HepG2 (cell line): Measurements from ENCODE around the gene AXIN2. TPM values are rescaled to one million over a fixed set of nuclear protein-coding genes. Genes with fewer than 3 reads are reported as not detected.
A peak's percentile ranks its signal among the peaks of the same experiment; 100 is the strongest.

Experiments used
- BORCS8-MEF2B ChIP-seq: sonication (generic); formaldehyde crosslinking; IDR thresholded peaks from 2 replicates; pipeline ENCODE4 v1.8.0; 2022; ENCODE audit warnings: mild to moderate bottlenecking, missing genetic modification reagents
- MEIS2 ChIP-seq: sonication (generic); formaldehyde crosslinking; IDR thresholded peaks from 2 replicates; pipeline ENCODE4 v1.9.0; 2021; ENCODE audit warnings: mild to moderate bottlenecking, missing genetic modification reagents
- RELA ChIP-seq: sonication (generic); formaldehyde crosslinking; IDR thresholded peaks from 2 replicates; pipeline ENCODE4 v1.4.0; 2020; ENCODE audit warnings: missing genetic modification reagents
- REST ChIP-seq, 2 experiments: IDR thresholded peaks; 2 replicates each; pipeline ENCODE4 v1.6.1; 2011 to 2012; ENCODE audit warnings: low read length in 2 of 2, borderline replicate concordance in 1 of 2, low read depth in 1 of 2, mild to moderate bottlenecking in 1 of 2, moderate library complexity in 1 of 2
- STAG1 ChIP-seq: sonication (generic); formaldehyde crosslinking; IDR thresholded peaks from 2 replicates; pipeline ENCODE4 v1.4.0; 2020; ENCODE audit warnings: missing genetic modification reagents
- STAT6 ChIP-seq: sonication (generic); formaldehyde crosslinking; IDR thresholded peaks from 2 replicates; pipeline ENCODE4 v1.4.0; 2020; ENCODE audit warnings: missing genetic modification reagents, mild to moderate bottlenecking, borderline replicate concordance
- ZNF430 ChIP-seq: sonication (generic); formaldehyde crosslinking; IDR thresholded peaks from 2 replicates; pipeline ENCODE4 v1.9.0; 2021; ENCODE audit warnings: mild to moderate bottlenecking, missing genetic modification reagents
- ZNF674 ChIP-seq: sonication (generic); formaldehyde crosslinking; IDR thresholded peaks from 2 replicates; pipeline ENCODE4 v1.5.0; 2020; ENCODE audit warnings: low read depth, mild to moderate bottlenecking, missing genetic modification reagents
- polyA plus RNA-seq, 8 experiments: library from polyadenylated mRNA; depleted of rRNA in 3 of 8; stranded (reverse) in 7 of 8; unstranded in 1 of 8; fragments of >200 nt; fragmentation: Illumina TruSeq in 4 of 8; extraction: Trizol in 4 of 8; gene quantifications; 2 replicates each; pipeline versions ENCODE4 v1.2.1 to v1.2.3, GENCODE V29; 2011 to 2016; ENCODE audit warnings: low read depth in 4 of 8, missing spikeins in 1 of 8, mixed read lengths in 1 of 8; ENCODE audit not compliant: insufficient read depth in 1 of 8
- total RNA-seq, 5 experiments: library from RNA; depleted of rRNA; stranded (reverse); fragments of >200 nt; fragmentation: Illumina TruSeq; extraction: Trizol; gene quantifications; 2 replicates each; pipeline ENCODE4 v1.2.3, GENCODE V29; 2016; ENCODE audit warnings: low read depth in 1 of 5
- TF ChIP-seq, protein P1 (sequence below): sonication (generic); formaldehyde crosslinking; IDR thresholded peaks from 2 replicates; pipeline ENCODE4 v1.5.0; 2020; ENCODE audit warnings: mild to moderate bottlenecking, missing genetic modification reagents
- TF ChIP-seq, protein P2 (sequence below): sonication (generic); formaldehyde crosslinking; IDR thresholded peaks from 2 replicates; pipeline ENCODE4 v1.5.0; 2020; ENCODE audit warnings: missing genetic modification reagents
- TF ChIP-seq, protein P3 (sequence below): sonication (generic); formaldehyde crosslinking; IDR thresholded peaks from 2 replicates; pipeline ENCODE4 v1.5.1; 2020; ENCODE audit warnings: mild to moderate bottlenecking, missing genetic modification reagents
- TF ChIP-seq, protein P4 (sequence below): sonication (generic); formaldehyde crosslinking; IDR thresholded peaks from 2 replicates; pipeline ENCODE4 v1.8.0; 2022; ENCODE audit warnings: missing genetic modification reagents, mild to moderate bottlenecking, inconsistent platforms, borderline replicate concordance

AXIN2 gene
- total and polyA plus RNA-seq, 2 of the 13 experiments (the other 11 are each of a cell fraction or from before 2014, with no cell fraction given): 58.6 to 63.4 TPM

DNA sequence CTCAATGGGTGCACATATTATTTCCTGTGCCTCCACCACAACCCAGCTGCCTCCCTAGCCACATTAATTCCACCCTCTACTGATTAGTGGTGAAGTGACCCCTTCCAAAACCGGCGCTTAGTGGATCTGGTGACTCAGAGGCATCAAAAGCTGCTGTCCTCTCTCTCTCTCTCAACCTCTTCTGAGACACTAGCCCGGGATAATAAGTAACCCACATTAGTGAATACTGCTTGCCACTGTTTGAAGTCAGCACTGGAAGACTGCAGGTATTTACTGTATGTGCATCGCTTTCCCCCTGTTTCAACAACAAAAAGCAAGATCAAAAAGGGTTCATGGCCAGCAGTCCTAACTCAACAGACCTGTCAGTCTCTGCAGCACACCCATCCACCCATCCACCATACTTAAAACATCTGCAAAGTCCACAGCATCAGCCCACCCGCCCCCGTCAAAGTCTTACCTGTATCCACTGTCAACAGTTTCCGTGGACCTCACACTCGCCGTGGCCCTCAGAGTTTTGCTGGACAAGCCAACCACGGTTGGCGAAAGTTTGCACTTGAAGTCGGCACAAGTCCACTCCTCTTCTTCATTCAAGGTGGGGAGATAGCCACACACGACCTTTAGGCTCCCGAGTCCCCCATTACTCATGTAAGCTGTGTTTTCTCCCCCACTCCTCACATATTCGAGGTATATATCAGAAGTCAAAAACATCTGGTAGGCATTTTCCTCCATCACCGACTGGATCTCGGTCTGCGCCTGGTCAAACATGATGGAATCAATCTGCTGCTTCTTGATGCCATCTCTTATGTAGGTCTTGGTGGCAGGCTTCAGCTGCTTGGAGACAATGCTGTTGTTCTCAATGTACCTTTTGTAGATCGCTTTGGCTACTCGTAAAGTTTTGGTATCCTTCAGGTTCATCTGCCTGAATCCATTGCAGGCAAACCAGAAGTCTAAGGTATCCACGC is 3.8 kb downstream of the AXIN2 start (continued):
- TF ChIP-seq, protein P1, sequence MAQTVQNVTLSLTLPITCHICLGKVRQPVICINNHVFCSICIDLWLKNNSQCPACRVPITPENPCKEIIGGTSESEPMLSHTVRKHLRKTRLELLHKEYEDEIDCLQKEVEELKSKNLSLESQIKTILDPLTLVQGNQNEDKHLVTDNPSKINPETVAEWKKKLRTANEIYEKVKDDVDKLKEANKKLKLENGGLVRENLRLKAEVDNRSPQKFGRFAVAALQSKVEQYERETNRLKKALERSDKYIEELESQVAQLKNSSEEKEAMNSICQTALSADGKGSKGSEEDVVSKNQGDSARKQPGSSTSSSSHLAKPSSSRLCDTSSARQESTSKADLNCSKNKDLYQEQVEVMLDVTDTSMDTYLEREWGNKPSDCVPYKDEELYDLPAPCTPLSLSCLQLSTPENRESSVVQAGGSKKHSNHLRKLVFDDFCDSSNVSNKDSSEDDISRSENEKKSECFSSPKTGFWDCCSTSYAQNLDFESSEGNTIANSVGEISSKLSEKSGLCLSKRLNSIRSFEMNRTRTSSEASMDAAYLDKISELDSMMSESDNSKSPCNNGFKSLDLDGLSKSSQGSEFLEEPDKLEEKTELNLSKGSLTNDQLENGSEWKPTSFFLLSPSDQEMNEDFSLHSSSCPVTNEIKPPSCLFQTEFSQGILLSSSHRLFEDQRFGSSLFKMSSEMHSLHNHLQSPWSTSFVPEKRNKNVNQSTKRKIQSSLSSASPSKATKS (CRISPR knock-in tag): 0 out of 2 replicates have a peak, but pooled peaks have one; percentile 8
- TF ChIP-seq BORCS8-MEF2B (CRISPR knock-in tag) (peak; percentile 87), STAT6 (CRISPR knock-in tag) (0 out of 2 replicates have a peak, but pooled peaks have one; percentile 31), MEIS2 (CRISPR knock-in tag) (peak; percentile 99), ZNF674 (no peak), ZNF430 (CRISPR knock-in tag) (peak; percentile 89), REST (IDR thresholded peaks at IDR 0.05; ENCODE audit: borderline replicate concordance in 1 of 2, low read depth in 1 of 2, low read length in 2 of 2) (peak in 1 of 2 experiments; percentile 58; a peak in 1 of 4 replicates), STAG1 (CRISPR knock-in tag) (no peak), RELA (CRISPR knock-in tag) (no peak; the same call in 1 of the 2 replicates)
- TF ChIP-seq, protein P2, sequence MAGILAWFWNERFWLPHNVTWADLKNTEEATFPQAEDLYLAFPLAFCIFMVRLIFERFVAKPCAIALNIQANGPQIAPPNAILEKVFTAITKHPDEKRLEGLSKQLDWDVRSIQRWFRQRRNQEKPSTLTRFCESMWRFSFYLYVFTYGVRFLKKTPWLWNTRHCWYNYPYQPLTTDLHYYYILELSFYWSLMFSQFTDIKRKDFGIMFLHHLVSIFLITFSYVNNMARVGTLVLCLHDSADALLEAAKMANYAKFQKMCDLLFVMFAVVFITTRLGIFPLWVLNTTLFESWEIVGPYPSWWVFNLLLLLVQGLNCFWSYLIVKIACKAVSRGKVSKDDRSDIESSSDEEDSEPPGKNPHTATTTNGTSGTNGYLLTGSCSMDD: no peak
- TF ChIP-seq, protein P3, sequence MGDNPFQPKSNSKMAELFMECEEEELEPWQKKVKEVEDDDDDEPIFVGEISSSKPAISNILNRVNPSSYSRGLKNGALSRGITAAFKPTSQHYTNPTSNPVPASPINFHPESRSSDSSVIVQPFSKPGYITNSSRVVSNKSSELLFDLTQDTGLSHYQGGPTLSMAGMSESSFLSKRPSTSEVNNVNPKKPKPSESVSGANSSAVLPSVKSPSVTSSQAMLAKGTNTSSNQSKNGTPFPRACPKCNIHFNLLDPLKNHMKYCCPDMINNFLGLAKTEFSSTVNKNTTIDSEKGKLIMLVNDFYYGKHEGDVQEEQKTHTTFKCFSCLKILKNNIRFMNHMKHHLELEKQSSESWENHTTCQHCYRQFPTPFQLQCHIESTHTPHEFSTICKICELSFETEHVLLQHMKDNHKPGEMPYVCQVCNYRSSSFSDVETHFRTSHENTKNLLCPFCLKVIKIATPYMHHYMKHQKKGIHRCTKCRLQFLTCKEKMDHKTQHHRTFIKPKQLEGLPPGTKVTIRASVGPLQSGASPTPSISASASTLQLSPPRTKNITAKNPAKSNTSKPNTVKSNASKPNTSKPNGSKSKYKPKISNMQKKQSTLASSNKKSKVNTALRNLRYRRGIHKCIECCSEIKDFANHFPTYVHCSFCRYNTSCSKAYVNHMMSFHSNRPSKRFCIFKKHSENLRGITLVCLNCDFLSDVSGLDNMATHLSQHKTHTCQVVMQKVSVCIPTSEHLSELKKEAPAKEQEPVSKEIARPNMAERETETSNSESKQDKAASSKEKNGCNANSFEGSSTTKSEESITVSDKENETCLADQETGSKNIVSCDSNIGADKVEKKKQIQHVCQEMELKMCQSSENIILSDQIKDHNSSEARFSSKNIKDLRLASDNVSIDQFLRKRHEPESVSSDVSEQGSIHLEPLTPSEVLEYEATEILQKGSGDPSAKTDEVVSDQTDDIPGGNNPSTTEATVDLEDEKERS: no peak
- TF ChIP-seq, protein P4, sequence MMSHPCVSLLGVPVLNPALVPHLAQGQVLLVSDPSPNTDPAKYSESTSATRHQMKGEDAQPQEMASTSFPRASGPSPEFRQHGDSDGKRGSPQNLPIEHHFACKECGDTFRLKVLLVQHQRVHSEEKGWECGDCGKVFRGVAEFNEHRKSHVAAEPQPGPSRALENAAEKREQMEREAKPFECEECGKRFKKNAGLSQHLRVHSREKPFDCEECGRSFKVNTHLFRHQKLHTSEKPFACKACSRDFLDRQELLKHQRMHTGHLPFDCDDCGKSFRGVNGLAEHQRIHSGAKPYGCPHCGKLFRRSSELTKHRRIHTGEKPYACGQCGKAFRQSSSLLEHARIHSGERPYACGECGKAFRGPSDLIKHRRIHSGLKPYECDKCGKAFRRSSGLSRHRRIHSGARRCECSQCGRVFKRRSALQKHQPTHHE (CRISPR knock-in tag): peak; percentile 64; the same call in 1 of the 2 replicates
